Measurements from ENCODE around the gene ISG20. TPM values are rescaled to one million over a fixed set of nuclear protein-coding genes. Genes with fewer than 3 reads are reported as not detected.

The ISG20 gene
- total RNA-seq, 2 donors from 2014 or later: 53.9 to 118 TPM

Other genes with a start within 250 kb of the ISG20 start
- 10 to 100 TPM; 24.1 to 36.0 TPM for gene MRPL46, start 171.6 kb upstream of the ISG20 start, total RNA-seq
- 10 to 100 TPM; 61.0 to 61.3 TPM for gene MRPS11, start 171.3 kb upstream of the ISG20 start, total RNA-seq
- 1 to 10 TPM; 1.3 to 4.0 TPM for gene DET1, start 92.3 kb upstream of the ISG20 start, total RNA-seq
- gene AEN, start 17.7 kb upstream of the ISG20 start, total RNA-seq: 100 to 1,000 TPM in 1 of 2 donors, 10 to 100 TPM in 1; 24.2 to 122 TPM
- gene ACAN, start 164.4 kb downstream of the ISG20 start, total RNA-seq: not detected

Measured in activated naive CD4-positive, alpha-beta T cell treated with anti-CD3 and anti-CD28 coated beads, Interleukin-2, amount 50 U/mL, for 72 hours (primary cell).